HG03196 (cell line): ENCODE results near the gene IKZF2.
A peak's percentile ranks its signal among the peaks of the same experiment; 100 is the strongest.

Source experiments
- ATAC-seq: cut with Tn5 transposase; IDR thresholded peaks from one replicate; pipeline ENCODE4 v1.9.1; 2021; ENCODE audit not compliant: unreplicated experiment

Gene IKZF2

DNA sequence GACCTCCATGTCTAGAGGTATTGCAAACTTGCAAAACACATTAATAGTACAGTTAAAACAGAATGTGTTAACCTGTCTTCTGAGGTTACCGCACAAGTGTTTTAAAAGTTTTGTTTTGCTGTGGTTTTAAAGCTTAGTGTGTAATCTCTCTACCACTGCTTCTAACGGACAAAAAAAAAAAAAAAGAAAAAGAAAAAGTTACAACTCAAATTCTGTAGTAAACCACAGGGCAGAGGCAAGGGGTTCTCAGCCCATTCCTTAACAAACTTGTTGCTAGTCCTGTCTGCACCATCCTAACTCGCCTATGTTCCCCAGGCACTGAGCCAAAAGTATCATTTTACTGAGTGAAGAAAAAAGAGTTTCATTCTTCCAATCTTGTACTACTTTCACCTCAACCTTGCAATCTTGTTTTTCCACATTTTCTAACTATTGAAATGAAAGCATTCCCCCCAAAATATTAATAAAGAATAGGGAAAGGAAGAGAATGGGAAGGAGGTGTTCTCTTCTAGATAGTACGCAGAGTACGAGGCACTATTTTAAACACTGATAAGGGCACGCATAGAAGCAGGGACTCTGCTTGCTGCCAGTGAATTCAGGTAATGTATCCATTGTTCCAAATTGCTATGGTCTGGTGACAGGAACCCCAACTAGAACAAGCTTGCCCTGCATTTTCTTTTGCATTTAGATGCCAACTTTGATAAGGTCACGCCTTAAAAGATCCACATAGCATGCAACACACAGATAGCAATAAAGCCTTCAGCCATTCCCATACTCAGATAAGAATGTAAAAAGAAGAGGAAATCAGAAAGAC lies 47.1 kb downstream of the IKZF2 start:
- peak; percentile 39 for ATAC-seq

- no peak for ATAC-seq
Measured at GRCh38 chr2:213101692-213102460, 49.5 kb downstream of the IKZF2 start.

DNA sequence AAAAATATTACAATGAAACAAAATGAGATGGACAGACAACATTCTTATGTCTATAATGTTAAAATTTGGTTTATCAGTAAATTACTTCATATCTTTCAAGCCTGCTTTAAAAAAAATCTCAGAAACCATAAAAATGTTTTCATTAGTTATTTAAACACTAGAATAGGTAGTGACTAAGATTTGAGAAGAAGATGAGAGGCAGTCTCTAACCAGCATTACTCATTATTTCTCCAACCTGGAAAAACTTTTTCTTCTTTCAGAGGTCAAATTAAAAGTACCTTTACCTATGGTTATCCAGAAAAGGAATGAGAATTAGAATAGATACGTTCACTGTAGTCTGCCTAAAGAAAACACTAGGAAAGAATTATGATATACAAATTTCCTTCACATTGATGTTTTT lies 50.3 kb downstream of the IKZF2 start:
- no peak for ATAC-seq

GRCh38 chr2:213098612-213099011 lies 52.8 kb downstream of the IKZF2 start:
- ATAC-seq = no peak

DNA sequence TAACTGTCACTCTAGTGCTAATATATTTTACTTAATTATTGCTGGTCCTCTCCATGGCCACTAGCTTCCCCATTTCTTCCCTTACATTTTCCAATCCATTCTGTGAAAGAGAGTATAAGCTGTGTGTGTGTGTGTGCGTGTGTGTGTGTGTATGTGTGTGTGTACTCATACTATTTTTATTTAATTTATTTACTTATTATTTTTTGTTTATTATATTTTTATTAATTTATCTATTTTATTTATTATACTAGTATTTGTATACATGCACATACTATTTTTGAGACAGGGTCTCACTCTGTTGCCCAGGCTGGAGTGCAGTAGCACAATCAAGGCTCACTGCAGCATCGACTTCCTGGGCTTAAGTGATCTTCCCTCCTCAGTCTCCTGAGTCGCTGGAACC lies 59.6 kb downstream of the IKZF2 start:
- ATAC-seq = no peak

DNA sequence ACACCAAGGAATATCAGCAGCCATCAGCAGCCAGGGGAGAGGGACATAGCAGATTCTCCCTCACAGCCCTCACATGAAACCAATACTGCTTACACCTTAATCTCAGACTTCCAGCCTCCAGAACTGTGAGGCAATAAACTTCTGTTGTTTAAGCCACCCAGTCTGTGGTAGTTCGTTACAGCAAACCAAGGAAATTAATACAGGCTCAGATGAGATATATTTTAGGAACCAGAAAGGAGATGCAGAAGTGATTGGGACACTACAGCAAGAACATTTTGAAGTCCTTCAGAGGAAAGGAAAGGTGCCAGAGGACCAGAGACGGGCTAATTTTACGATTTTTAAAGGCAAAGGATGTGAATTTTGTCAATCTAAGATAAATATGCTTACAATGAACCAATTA lies 60.6 kb downstream of the IKZF2 start:
- no peak for ATAC-seq

DNA sequence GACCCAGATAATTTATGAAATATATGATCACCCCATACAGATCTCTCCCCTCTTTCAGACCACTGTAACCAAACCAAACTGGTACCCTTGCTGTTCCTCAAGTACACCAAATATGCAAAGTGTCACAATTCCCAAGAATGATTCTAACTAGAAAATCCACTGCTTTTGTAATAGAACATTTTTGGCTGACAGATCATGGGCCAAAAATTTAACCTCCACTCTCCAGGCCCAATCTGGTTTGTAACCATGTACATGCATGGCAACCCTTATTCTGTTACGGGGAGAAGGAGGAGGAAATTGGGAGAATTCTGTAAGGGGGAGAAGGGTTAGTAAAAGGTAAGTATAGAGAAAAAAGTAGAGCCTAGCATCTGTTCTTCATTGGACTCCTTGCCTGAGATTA lies 62.0 kb downstream of the IKZF2 start:
- no peak for ATAC-seq

DNA sequence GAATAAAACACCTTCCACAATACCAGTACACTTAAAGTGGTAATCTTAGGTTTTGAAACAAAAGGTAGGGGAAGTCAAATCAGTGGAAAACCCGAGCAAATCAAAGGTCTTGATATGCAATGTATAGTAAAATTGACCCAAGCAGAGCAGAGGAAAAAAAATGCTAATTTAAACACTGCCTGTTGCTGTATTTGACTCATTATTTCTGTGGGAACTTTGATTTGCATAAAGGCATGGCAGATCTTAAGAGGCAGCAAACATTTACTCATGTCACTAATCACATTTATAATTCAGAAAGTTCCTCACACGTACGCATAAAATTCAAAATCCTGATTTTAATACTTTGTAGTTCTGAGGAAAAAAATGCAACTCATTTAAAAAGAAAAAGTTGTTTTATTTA lies 64.4 kb downstream of the IKZF2 start:
- ATAC-seq = no peak

GRCh38 chr2:213086571-213086970 lies 64.8 kb downstream of the IKZF2 start:
- ATAC-seq = no peak

- no peak for ATAC-seq
Measured at GRCh38 chr2:213086050-213086449, 65.4 kb downstream of the IKZF2 start.

DNA sequence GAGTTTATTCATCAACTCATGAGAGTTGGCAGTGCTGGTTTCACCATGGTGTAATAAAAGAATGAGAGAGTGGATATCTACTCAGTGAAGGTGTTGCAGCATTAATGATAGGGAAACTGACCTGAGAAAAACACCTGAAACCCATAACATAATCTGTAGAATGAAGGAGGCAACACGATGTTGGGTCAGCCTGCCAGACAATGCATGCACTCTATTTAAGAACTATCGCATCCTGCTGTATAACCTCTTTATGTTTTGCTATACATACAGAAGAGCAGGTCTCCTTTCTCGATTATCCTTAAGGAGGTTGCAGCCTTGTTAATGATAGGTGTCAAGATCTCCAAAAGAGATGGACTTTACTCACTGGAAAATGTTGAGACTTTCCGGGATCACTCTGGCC lies 65.9 kb downstream of the IKZF2 start:
- no peak for ATAC-seq

DNA sequence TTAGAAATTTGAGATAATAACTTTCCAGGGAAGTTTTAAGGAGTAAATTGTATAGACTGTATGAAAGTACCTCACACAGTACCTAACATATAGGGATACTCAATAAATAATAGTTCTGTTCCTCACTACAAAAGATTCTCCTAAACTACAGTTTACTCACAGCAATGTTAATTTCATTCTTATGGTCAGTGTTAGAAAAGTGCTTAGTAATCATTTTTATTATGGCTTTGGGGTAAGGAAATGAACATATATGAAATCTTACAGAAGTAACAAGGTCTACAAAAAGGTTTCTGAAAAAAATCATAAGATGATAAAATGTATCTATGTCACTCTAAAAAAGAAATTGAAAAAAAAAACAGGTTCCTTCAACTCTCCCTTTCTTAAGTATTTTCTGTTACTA lies 67.2 kb downstream of the IKZF2 start:
- no peak for ATAC-seq

DNA sequence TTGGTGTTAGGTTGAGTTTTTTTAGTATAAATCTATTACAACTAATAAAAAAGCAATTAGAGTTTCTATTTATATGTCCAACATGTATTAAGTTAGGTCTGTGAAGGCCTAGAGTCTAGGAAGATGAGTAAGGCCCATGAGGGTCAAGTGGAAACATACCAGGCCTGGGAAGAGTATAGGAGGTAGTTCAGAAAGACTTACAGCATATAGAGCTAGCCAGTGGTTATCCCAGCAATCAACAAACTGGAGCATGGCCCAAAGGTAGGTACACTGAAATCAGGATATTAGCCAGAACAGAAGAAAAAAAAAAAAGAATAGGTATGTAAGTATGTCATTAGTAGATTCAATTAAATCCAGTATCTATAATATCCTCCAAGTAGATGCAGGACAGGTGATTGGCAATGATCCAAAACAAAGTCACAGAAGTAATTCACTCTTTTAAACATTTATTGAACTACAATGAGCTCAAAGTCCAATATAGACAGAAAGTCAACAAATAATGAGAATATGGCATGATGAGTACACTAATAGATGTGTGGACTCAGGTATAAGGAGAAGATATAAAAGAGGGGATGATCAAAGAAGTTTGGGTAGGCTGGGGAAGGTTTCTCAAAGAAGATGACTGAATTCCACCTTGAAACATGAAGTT lies 70.3 kb downstream of the IKZF2 start:
- no peak for ATAC-seq

DNA sequence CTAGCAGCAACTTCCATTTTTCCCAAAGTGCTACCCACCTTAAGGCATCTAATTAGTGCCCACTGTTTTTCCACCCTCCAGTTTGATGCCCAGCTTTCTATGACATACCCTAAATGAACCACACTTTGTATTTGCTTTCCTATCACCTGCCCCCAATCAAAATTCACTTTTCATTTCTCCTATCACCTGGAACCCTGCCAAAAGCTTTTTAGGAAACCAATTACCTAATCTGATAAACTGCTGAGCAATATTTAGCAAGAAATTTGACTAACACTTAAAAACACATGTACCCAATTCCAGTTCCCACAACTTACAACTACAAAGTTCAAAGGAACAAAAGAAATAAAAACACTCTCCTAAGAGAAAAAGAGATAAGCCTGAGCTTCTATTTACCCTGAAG lies 71.7 kb downstream of the IKZF2 start:
- no peak for ATAC-seq

DNA sequence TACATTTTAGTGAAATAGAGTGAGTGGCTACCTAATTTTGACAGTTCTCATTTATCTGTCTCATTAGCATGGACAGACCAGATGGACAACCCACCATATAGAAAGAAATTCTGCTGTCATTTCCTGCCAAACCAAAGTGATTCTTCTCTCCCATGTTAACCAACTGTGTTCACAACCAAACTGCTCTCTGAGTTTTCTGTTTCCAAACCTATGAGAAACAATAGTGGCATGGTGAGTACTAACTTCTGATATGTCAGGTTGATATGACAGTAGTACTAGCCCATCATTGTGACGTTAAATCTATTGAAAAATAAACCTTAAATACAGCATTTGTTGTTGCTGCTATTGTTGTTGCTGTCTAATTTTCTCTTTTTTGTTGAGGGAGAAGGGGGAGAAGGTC lies 72.7 kb downstream of the IKZF2 start:
- no peak for ATAC-seq

DNA sequence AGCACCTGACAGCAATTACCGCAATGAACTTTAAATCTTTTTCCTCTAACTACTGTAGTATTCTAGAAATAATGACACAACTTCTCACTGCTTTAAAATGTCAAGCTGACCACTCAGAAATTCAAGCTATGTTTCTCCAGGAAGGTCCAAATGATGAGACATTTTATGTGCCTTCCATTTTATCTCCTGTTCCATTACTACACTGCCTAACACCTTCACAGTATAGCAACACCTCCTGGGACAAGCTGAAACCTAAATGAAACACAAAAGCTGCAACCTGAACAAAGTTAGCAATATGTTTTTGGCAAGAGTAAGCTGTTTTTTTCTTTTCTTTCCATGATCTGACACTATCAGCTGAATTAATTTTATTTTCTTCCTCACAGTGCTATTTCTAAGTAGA lies 81.9 kb downstream of the IKZF2 start:
- ATAC-seq = no peak

DNA sequence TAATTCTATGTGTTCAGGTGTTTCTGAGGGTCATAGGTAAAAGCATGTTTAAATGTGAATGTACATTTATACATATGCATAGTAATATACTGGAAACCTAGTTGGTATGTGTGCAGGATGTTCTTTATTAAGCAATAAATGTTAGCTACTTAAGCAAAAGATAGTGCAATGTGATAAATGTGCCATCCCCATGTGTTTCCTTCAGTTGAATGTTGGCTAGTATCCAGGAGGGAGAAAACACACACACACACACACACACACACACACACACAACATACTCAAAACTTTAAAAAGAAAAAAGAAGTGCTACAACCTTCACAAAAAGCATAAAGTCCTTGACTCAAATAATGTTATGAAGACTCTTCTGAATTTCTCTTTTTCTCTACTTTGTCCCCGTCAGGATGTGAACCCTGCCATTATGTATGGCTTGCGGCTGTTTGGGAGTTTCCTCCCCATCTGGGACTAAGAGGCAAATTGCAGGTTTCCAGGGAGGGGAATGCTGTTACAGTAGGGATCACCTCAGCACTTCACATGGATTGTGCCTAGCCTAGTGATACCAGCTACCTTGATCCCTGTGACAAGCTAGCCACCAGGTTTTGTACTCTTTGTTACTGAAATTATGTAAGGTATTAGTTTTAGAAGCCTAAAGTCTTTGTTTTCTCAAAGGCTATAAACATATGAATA lies 82.6 kb downstream of the IKZF2 start:
- no peak for ATAC-seq

GRCh38 chr2:213067888-213068287 lies 83.5 kb downstream of the IKZF2 start:
- no peak for ATAC-seq

GRCh38 chr2:213066443-213066743 lies 85.0 kb downstream of the IKZF2 start:
- no peak for ATAC-seq

DNA sequence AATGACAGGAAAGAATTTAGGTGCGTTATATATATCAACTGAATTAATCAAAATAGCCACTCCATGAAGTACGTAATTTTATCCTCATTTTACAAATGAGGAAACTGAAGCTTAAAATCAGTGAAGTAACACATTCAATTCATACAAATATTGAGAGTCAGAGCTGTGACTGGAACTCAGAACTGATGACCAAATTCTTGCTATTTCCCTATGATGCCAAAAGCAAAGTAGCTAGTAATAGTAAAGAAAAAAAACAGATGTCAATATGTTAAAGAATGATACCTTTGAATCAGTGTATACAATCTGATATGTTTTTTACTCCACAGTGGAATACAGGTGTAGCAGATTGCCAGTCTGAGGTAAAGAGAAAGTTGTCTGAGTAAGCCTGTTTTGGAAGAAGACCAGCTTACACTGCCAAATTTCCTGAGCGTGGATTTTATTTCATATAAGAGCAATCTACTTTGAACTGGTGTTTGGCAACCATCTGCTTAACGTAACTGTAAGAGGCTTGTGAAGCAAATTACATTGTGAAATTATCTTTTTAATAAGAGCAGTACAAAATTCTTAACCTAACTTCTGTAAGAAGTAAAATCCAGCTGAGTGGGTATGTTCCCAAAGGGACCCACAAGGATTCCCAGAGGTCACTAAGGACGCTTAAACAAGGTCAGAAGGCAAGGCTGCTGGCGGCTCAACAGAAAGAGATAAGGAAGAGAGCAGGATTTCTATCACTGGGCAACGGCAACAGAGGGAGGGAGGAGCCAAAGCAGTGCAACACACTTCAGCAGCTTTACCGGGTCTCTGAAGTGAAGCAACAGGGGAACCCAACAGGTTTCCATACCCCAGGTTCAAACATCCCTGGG lies 85.6 kb downstream of the IKZF2 start:
- no peak for ATAC-seq

- ATAC-seq = no peak
Measured at GRCh38 chr2:213064099-213064498, 87.3 kb downstream of the IKZF2 start.
